ENCODE measurements around the gene MRC2.

The MRC2 gene

DNA sequence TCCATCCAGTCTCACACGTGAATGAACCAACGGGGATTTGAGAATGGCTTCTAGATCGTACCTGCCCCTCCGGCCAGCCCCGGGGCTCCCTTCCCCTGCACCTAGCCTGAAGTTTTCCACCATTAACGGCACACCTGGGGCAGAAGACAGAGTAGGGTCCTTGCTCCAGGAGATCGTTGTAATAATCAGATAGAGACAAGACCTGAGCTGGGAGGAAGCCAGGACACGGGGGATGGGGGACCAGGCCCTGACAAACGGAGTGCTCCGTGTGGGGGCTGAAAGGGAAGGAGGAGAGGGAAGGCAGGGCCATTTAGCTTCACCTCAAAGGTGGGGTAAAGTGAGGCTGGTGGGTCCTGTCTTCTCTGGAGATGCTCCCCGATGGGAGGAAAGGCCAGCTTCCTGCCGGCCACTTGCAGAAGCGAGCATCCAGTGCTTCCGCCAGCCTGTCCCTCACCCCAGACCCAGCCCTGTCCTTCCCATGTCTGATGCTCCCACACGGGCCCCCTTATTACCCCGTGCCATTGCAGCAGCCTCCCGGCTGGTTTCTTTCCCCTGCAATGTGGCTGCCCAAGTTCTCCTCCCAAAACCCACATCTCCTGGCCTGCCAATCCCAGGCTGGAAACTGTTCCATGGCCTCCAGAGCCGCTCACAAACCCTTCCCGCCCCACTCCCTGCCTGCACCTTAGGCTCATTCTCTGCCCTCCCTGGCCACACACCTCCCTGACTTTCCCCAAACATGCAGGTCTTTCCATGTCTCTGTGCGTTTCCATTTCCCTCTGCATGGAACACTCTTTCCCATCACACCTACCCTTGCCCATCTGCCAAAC is 79.3 kb downstream of the MRC2 start:
- TF ChIP-seq CREB1 (IDR thresholded peaks at IDR 0.05; ENCODE audit: low read depth), result no peak
- TF ChIP-seq TAF1 (IDR thresholded peaks at IDR 0.05; ENCODE audit: low read depth), result no peak
- TF ChIP-seq EP300 (IDR thresholded peaks at IDR 0.05; ENCODE audit: borderline replicate concordance), result no peak
- TF ChIP-seq, protein P1, sequence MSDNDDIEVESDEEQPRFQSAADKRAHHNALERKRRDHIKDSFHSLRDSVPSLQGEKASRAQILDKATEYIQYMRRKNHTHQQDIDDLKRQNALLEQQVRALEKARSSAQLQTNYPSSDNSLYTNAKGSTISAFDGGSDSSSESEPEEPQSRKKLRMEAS (IDR thresholded peaks at IDR 0.05), result no peak
- TF ChIP-seq NFIC (IDR thresholded peaks at IDR 0.05), result no peak
- TF ChIP-seq, protein P2, sequence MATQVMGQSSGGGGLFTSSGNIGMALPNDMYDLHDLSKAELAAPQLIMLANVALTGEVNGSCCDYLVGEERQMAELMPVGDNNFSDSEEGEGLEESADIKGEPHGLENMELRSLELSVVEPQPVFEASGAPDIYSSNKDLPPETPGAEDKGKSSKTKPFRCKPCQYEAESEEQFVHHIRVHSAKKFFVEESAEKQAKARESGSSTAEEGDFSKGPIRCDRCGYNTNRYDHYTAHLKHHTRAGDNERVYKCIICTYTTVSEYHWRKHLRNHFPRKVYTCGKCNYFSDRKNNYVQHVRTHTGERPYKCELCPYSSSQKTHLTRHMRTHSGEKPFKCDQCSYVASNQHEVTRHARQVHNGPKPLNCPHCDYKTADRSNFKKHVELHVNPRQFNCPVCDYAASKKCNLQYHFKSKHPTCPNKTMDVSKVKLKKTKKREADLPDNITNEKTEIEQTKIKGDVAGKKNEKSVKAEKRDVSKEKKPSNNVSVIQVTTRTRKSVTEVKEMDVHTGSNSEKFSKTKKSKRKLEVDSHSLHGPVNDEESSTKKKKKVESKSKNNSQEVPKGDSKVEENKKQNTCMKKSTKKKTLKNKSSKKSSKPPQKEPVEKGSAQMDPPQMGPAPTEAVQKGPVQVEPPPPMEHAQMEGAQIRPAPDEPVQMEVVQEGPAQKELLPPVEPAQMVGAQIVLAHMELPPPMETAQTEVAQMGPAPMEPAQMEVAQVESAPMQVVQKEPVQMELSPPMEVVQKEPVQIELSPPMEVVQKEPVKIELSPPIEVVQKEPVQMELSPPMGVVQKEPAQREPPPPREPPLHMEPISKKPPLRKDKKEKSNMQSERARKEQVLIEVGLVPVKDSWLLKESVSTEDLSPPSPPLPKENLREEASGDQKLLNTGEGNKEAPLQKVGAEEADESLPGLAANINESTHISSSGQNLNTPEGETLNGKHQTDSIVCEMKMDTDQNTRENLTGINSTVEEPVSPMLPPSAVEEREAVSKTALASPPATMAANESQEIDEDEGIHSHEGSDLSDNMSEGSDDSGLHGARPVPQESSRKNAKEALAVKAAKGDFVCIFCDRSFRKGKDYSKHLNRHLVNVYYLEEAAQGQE (IDR thresholded peaks at IDR 0.05; ENCODE audit: low read depth), result no peak
- TF ChIP-seq TCF12 (IDR thresholded peaks at IDR 0.05; ENCODE audit: low read depth), result no peak
- TF ChIP-seq ZBTB7A (IDR thresholded peaks at IDR 0.05; ENCODE audit: low read depth), result no peak
- no peak for TF ChIP-seq YY1 (IDR thresholded peaks at IDR 0.05; ENCODE audit: low read depth)
- no peak for TF ChIP-seq EGR1 (IDR thresholded peaks at IDR 0.05)

DNA sequence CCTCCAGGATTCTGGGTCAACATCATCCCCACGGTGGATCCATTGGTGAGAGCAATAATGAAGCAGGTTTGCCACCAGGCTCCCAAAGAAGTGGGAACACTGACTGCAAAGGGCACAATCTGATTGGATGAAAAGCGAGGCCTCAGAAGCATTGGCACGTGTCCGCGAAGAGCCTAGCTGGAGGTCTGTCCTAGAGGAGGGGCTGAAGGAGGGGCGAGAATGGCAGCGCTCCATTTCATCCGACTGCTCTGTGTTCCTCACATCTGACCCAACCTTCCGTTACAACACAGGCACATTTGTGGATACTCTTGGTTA is 79.9 kb downstream of the MRC2 start:
- no peak for TF ChIP-seq FOXM1 (IDR thresholded peaks at IDR 0.05; ENCODE audit: borderline replicate concordance, low read depth)
- no peak for TF ChIP-seq TEAD4 (IDR thresholded peaks at IDR 0.05)
- no peak for TF ChIP-seq EGR1 (IDR thresholded peaks at IDR 0.05)
- TF ChIP-seq EP300 (IDR thresholded peaks at IDR 0.05; ENCODE audit: borderline replicate concordance), result no peak
- no peak for TF ChIP-seq RAD21 (IDR thresholded peaks at IDR 0.05; ENCODE audit: low read depth)
- TF ChIP-seq, protein P3, sequence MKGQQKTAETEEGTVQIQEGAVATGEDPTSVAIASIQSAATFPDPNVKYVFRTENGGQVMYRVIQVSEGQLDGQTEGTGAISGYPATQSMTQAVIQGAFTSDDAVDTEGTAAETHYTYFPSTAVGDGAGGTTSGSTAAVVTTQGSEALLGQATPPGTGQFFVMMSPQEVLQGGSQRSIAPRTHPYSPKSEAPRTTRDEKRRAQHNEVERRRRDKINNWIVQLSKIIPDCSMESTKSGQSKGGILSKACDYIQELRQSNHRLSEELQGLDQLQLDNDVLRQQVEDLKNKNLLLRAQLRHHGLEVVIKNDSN (IDR thresholded peaks at IDR 0.05), result no peak
- TF ChIP-seq YY1 (IDR thresholded peaks at IDR 0.05; ENCODE audit: low read depth), result no peak

DNA sequence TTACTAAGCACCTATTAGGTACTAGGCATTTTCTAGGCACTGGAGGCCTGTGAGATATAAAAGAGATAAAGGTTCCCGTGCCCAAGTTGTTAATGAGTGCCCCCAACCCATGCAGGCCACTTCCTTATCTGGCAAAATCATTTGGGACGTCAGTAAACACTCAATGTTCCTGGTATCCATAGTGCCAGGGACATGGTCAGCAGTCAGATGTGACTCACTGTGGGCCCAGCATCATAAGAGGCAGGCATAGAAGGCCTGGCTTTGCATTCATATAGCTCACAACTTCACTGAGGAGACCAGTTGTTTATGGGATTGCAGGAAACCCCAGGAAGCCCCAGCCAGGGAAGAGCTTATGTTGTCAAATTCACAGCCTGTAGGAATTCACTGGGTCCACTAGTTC is 81.1 kb downstream of the MRC2 start:
- TF ChIP-seq EGR1 (IDR thresholded peaks at IDR 0.05) (no peak), FOXM1 (IDR thresholded peaks at IDR 0.05; ENCODE audit: borderline replicate concordance, low read depth) (no peak), EP300 (IDR thresholded peaks at IDR 0.05; ENCODE audit: borderline replicate concordance) (no peak), ZBTB7A (IDR thresholded peaks at IDR 0.05; ENCODE audit: low read depth) (no peak), TEAD4 (IDR thresholded peaks at IDR 0.05) (no peak), TCF12 (IDR thresholded peaks at IDR 0.05; ENCODE audit: low read depth) (no peak), YY1 (IDR thresholded peaks at IDR 0.05; ENCODE audit: low read depth) (no peak), CREB1 (IDR thresholded peaks at IDR 0.05; ENCODE audit: low read depth) (no peak), NFIC (IDR thresholded peaks at IDR 0.05) (no peak), RAD21 (IDR thresholded peaks at IDR 0.05; ENCODE audit: low read depth) (no peak), CEBPB (IDR thresholded peaks at IDR 0.05) (no peak), TAF1 (IDR thresholded peaks at IDR 0.05; ENCODE audit: low read depth) (no peak)
- TF ChIP-seq, protein P1 (IDR thresholded peaks at IDR 0.05), result no peak
- TF ChIP-seq, protein P2 (IDR thresholded peaks at IDR 0.05; ENCODE audit: low read depth), result no peak
- TF ChIP-seq, protein P3 (IDR thresholded peaks at IDR 0.05), result no peak

DNA sequence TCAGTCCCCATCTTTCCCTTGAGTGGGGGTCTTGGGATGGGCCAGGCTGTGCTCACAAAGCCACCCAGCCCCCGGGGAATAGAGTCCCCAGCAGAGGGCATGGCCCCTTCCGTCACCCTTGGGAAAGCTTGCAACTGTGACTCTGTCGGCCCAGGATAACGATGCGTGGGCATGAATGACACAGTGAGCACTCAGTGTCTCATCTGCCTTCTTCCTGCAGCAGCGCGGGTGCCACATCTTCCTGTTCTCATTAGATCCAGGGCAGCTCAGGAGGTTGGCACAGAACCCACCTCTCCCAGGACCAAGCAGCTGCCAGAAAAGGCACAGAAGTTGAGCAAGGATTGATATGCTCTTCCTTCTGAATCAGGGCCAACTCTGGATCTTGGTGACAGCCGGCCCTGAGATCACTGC is 84.7 kb downstream of the MRC2 start:
- TF ChIP-seq TCF12 (IDR thresholded peaks at IDR 0.05; ENCODE audit: low read depth) (no peak), EGR1 (IDR thresholded peaks at IDR 0.05) (no peak), EP300 (IDR thresholded peaks at IDR 0.05; ENCODE audit: borderline replicate concordance) (no peak), RAD21 (IDR thresholded peaks at IDR 0.05; ENCODE audit: low read depth) (no peak), FOXM1 (IDR thresholded peaks at IDR 0.05; ENCODE audit: borderline replicate concordance, low read depth) (no peak), YY1 (IDR thresholded peaks at IDR 0.05; ENCODE audit: low read depth) (no peak)
- TF ChIP-seq, protein P2 (IDR thresholded peaks at IDR 0.05; ENCODE audit: low read depth), result no peak
- TF ChIP-seq, protein P1 (IDR thresholded peaks at IDR 0.05), result no peak
